Tibial nerve (tissue), 4 donors: ENCODE results near the gene NSFL1C.

Experiments
- EP300 ChIP-seq, 2 donors: sonication (generic); formaldehyde crosslinking; IDR thresholded peaks; one replicate each; pipeline ENCODE4 v1.6.1; 2017; ENCODE audit warnings: antibody characterized with exemption in 2 of 2, mild to moderate bottlenecking in 1 of 2
- POLR2A ChIP-seq, 2 donors: fragments of 450-650 bp; IDR thresholded peaks; one replicate each; pipeline ENCODE4 v1.6.1; 2017; ENCODE audit warnings: antibody characterized with exemption in 2 of 2, mild to moderate bottlenecking in 2 of 2, moderate library complexity in 2 of 2
- TF ChIP-seq, protein P1 (sequence below), 5 experiments: fragments of 200-600 bp in 3 of 5; fragments of 450-650 bp in 2 of 5; sonication (generic) in 3 of 5; IDR thresholded peaks; one replicate each; pipeline ENCODE4 v1.5.1; 2016 to 2019; ENCODE audit warnings: antibody characterized with exemption in 5 of 5, mild to moderate bottlenecking in 3 of 5, moderate library complexity in 2 of 5

- TF ChIP-seq, protein P1, sequence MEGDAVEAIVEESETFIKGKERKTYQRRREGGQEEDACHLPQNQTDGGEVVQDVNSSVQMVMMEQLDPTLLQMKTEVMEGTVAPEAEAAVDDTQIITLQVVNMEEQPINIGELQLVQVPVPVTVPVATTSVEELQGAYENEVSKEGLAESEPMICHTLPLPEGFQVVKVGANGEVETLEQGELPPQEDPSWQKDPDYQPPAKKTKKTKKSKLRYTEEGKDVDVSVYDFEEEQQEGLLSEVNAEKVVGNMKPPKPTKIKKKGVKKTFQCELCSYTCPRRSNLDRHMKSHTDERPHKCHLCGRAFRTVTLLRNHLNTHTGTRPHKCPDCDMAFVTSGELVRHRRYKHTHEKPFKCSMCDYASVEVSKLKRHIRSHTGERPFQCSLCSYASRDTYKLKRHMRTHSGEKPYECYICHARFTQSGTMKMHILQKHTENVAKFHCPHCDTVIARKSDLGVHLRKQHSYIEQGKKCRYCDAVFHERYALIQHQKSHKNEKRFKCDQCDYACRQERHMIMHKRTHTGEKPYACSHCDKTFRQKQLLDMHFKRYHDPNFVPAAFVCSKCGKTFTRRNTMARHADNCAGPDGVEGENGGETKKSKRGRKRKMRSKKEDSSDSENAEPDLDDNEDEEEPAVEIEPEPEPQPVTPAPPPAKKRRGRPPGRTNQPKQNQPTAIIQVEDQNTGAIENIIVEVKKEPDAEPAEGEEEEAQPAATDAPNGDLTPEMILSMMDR (IDR thresholded peaks at IDR 0.05): no peak
- TF ChIP-seq POLR2A (IDR thresholded peaks at IDR 0.05): no peak
- TF ChIP-seq EP300 (IDR thresholded peaks at IDR 0.05): no peak
These were observed 24.3 kb downstream of the NSFL1C start for GRCh38 chr20:1442304-1442703.
